Activated T-helper 9 cell treated with anti-CD3 and anti-CD28 coated beads, Interleukin-2, amount 50 U/mL, for 16 hours (primary cell): Measurements from ENCODE around the gene STK24.
A peak's percentile ranks its signal among the peaks of the same experiment; 100 is the strongest.

Source experiments
- DNase-seq: peaks from one replicate; pipeline ENCODE4 v3.0.0-alpha.2; 2020; ENCODE audit warnings: low read depth

STK24 gene

DNA sequence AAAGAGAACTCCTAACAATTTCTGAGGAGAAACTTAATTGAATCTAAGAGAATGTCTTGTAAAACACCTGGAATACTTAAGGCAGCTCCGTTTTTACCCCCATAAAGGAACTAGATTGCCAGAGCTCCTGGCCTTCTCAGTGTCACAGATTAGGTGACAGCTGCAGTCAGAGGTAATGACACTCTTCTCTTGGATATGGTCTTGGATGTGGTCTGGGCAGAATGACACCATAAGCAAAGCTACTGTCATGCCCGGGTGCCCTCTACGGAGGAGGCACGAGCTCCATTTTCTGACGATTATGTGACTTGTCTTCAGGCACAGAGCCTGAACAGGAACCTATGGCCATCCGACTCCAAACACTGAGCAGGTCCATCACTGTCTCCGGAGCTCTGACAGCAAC, 46.7 kb downstream of the STK24 start:
- DNase-seq: no peak

DNA sequence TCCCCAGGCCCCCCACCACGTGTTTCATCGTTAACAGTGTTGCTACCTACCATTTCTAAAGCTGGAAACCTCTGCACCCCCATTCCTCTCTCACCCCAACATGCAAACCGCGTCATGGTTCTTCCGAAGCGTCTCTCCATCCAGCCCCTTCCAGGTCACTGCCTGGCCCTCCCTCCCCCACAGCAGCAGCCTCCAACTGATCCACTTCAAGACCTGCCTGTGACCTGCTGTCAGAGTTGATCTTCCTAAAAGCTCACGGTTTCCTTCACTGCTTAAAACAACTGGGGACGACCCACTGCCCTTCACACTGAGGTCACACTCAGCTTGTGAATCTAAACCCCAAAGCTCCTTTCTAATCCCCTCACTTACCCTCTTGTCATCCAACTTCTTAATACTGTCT, 47.7 kb downstream of the STK24 start:
- no peak for DNase-seq

DNA sequence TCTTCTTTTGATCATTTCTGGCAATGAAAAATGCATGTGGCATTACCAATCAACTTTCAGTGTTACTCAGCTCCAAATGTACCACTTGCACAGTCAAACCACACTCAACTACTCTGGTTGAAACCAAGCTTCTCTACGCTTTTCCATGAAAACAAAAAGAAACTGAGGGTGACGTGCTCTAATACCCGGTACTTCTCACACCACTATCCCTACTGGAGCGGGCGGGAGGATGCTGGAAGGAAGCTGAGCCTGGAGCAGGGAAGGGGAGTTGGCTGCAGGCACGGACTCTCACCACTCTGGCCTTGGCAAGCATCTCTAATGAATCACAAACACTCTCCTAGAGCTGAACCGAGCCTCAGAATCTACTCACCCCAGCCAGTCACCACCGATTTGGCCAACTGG, 48.2 kb downstream of the STK24 start:
- no peak for DNase-seq

DNA sequence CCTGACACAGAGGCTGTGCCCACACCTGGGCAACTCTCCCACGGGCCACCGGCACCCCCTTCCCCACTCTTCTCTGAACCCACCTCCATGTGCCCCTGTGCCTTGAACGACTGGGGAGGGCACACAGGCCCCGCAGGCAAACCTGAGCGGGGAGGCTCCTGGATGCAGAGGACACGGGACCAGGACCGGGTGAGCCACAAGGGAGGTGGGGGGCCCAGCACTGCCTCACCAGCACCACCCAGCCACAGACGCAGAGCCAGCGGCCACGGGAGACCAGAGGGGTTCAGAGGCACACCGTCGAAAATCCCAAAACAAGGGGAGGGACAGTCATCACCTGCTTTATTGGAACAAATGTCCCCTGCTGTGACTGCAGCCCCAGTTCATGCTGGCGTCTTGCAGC, 49.4 kb downstream of the STK24 start:
- no peak for DNase-seq

DNA sequence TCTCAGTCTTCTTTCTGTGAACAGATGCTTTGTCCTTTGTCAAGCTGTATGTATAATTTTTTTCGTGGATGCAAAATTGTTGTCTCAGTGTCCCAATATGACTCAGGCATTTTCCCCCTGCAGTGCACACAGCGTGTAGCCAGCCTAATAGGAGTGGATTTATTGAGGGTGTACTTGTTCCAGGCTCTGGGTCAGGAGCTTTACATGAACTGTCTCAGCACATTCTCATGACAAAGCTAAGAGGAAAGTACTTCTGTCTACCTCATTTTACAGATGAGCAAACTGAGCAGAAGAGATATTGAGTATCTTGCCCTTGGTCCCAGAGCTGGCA, 50.8 kb downstream of the STK24 start:
- no peak for DNase-seq

DNA sequence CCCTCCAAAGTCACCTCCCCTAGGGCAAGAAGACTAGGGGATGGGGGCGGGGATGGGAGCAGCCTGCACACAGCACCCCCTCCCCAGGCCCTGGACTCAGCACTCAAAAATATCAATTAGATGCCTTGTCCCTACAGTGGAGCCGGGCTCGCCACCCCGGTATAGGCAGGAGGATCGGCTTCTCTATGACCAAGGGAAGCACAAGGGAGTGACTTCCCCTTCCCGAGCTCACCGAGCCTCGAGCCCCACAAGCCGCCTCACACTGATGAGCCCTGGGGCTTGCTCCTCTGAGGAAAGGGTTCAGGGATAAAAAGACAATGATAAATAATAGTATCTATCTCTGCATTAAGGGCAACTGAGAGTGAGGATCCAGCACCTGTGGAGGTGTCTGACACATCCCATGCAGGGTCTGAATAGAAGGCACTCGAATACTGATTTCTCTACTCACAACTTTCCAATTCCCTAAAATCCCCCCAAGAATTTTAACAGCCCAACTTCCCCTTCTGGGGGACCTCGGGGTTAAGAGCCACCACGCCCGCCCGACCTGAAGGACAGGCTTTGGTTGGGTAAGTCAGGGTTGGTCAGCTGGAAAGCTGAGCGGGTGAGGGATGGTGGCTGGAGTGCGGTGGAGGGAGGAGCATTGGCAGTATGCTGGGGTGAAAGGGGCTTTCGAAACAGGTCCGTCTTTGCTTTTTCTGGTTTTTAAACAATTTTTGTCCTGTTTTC, 51.3 kb downstream of the STK24 start:
- DNase-seq: no peak

DNA sequence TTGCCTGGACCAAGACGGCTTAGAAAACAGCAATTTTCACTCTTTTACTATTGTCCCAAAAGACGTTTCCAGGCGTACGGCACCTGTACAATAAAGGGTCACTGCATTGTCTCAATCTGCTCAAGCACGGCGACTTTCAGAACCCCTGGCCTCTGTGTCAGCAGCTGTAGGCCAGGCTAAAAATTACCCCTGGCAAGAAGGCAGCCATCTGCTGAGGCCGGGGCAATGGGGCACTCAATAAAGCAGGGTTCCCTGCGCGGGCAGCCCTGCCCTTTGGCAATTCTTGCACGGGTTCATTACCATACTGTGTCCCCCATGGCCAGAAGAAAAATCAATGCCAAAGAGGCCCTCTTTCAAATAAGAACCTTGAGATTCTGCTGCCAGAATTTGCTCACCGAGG, 52.1 kb downstream of the STK24 start:
- no peak for DNase-seq

DNA sequence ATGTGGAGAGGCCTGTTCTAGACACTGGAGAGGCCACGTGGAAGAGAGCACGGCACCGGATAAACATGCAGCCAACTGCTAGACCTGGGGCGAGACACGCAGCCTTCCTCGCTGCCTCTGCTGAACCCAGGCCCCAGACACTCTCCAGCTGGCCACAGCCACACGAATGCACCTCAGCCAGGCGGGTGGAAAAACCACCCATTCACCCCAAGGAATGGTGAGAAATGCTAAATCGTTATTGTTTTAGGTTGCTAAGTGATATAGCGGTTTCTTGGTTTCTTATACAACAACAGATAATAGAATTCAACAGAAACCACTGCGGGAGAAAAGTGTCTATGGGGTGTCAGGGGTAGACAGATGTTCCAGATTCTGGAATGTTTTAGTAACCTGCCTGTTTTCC, 52.5 kb downstream of the STK24 start:
- DNase-seq: no peak

DNA sequence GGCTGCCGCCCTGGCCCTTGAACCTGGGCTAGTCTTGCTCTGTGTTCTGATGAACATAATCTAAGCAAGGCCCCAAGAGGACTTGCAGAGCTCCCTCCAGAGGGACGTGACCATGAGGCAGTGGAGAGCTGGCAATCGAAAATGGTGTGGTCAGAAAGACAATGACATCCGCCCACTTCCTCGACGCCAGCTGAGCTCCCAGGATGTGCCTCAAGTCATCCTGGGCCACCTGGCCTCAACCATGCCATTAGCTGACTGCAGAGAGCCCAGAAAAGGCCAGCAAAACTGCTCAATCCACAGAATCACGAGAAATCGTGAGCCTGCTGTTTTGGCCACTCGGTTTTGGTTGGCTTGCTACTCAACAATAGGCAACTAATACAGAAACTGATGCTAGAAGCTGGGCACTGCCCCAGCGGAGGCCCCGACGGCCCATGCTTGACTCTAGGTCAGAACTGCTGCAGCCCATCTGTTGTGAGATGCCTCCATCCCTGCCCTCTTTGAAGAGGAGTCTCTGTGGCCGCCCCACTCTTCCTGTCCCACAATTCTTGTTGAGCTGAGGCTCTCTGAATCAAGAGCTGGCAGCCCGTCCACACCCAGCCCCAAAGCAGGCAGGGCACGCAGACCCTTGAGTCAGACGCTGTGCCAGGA, 53.3 kb downstream of the STK24 start:
- no peak for DNase-seq

DNA sequence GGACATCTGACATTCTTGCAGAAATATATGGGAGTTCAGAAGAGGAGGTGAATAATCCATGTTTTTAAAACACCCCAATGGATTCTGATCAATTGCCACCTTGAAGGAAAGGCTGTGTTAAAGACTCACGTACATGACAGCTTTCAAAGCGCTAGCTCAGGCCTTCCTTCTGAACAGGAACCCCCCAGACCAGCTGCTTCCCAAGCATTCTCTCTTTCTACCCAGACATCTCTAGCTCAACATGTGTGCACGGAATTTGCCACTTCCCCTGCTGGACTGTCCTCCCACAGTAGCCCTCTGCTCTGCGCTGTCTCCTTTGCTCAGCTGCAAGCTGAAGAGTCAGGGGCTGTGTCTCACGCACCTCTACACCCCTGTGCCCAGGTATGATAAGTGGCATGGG, 54.5 kb downstream of the STK24 start:
- DNase-seq: no peak

DNA sequence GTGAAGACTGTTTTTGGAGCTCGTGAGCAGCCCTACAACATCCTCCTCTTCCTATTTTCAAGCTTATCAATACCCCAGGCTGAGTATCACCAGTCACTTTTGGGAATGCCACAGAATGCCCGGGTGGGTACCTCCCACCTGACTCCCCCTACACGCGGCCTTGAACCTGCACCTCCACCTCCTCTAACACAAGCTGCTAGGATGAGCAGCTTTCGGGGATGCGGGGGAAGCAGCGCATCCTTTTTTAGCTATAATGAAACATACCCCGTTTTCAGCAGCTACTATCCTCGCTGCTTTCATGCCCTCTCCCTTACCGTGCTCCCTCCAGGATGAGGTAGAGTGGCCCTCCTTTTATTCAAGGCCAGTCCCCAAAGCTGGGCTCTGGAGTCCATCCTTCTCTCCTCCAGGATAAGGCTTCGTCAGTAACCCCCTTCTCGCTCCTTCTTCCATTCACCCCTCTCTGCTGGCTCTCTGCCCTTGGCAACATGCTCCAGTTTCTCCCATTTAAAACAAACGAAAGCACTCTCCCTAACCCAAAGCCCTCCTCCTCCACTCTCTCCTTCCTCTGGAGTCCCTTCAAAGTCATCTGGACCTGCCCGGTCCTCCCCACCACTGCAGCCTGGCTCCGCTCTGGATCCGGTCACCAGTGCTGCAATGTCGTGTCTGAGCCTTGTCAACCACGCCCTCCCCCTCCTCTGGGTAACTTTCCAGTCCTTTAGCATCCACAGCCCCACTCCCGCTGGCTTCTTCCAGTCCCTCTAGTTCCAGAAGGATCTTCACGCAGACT, 55.3 kb downstream of the STK24 start:
- DNase-seq: no peak

DNA sequence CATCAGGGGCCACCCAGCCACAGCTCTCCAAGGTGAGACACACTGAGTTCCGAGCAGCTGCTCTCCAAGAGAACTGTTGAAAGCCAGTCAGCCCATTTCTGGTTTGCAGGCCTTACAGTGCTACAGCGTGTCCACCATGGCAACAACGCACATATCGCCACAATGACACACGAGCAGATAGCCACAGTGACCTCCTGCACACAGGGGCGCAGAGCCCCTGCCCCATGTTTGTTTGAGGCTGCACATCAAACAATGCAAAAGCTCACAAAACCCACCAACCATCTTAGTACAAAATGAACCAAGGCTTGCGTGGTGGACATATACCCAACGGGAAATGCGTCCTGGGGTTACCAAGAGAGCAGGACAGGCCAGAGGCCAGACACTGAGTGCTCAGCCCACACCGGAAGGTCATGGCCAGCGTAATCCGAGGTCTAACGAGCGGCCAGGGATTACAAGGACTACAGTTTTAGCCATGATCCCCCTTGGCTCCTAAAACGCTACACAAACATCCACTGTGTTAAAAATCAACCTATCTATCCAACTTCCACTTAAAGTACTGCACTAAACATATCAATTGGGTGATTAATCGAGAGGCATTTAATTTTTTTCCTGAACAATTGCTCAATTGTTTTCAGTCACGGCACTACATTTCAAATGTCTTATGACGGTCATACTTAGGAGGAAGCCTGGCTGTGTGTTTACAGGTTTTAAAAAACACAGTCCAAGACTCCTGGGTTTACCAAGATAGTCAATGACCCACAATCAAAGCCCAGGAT, 56.0 kb downstream of the STK24 start:
- DNase-seq: no peak

DNA sequence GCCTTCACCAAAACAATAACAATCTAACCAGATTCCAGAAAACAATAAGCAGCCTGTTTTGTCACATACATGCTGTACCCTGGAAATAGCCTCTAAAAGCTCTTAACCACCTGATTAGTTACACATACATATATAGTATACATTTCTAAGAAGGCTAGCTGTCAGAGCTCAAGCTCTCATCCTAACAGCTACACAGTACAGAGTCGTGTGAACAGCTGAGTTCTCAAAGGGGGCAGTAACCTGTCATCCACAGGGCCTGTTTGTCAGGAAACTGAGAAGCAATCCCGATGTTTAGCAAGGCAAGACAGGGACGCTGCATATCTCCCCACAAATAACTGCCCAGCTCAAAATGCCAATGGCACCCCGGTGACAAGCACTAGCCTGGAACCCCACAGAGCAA, 56.9 kb downstream of the STK24 start:
- no peak for DNase-seq

DNA sequence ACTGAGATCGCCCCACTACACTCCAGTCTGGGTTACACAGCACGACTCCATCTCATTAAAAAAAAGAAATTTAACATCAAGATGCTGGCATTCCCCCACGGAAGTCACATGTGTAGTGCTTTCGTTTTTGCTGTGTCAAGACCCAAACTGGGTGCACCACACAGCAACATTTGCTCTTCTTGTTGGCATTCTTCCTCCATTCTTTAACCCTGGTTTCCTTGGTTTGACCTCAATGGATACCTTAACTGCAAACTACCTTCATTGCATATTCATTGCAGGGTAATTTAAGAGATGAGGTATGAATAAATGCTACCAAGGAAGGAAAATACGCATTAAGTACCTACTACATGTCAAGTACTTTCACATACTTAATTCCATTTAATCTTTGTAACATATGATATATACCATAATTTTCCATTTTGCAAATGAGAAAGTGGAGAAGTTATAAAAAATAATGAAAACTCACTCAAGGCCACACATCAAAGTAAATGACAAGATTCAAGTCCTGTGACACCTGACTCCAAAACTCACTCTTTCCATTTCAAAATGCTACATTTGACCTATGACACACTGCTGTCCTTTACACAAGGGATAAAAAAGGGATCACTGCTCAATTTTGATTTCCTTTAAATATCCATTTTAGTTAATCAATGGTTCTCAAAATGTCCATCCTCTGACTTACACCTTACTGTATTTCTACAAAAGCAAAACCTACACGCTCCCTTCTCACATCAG, 59.2 kb downstream of the STK24 start:
- DNase-seq: peak; percentile 37

DNA sequence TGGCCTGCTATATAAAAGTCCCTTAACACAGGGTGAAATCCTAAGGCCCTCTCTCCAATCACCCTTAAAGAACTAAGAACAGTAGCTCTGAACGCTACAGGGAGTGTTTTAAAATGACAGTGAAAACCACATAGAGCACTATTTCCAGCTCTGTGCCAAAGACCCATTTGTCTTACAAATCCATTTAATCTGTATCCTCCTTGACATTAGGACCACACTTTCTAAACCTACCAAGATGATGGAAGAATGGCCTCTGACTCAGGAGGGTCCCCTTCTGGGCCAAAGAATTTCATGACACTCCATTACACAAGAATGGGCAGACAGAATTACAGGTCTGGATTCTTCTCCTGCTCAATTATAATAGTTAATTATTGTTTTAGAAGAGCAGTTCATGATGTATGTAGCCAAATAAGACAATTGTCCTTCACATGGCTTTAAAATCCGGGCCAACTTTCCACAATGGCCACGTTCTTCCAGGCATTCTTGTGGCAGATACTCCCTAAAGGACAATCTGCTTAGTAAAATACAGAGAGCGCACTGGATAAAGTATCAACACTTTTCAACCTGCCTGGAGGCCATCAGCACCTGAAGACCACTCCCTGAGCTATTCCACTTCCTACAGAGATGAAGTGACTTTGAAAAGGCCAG, 61.0 kb downstream of the STK24 start:
- DNase-seq: no peak

DNA sequence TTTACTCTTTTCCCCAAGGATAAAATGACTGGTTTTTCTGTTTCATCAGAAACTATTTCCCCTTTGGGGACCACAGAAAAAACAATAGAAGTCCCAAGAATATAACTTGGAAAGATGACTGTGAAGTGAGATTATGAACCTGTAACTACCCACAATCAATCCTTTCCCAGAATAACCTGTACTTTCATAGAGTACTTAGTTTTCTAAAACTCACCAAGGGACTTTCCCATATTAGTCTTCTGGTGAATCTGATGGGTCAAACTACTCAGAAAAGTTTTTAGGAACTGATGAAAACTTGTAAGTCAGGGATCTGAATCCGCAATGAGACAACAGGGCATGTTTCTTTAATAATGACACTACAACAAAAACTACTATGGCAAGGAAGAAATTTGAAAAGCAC, 62.6 kb downstream of the STK24 start:
- DNase-seq: no peak

DNA sequence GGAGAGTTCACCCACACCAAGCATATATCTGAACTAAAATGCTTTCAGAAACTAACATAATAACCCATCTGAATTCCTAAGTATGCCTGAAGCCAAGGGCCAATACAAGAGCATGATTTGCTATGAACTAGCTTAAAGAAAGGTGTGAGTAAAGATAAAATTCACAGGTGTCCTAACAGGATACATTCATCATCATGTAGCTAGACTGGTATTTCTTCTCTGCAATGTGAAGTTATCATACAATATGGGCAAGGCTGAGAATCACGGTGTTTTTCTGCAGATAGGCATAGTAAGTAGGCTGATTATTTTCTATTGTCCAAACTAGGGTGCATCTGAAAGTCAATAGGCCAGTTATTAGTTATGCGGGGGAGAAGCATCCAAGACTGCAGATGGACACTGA, 63.1 kb downstream of the STK24 start:
- DNase-seq: no peak

DNA sequence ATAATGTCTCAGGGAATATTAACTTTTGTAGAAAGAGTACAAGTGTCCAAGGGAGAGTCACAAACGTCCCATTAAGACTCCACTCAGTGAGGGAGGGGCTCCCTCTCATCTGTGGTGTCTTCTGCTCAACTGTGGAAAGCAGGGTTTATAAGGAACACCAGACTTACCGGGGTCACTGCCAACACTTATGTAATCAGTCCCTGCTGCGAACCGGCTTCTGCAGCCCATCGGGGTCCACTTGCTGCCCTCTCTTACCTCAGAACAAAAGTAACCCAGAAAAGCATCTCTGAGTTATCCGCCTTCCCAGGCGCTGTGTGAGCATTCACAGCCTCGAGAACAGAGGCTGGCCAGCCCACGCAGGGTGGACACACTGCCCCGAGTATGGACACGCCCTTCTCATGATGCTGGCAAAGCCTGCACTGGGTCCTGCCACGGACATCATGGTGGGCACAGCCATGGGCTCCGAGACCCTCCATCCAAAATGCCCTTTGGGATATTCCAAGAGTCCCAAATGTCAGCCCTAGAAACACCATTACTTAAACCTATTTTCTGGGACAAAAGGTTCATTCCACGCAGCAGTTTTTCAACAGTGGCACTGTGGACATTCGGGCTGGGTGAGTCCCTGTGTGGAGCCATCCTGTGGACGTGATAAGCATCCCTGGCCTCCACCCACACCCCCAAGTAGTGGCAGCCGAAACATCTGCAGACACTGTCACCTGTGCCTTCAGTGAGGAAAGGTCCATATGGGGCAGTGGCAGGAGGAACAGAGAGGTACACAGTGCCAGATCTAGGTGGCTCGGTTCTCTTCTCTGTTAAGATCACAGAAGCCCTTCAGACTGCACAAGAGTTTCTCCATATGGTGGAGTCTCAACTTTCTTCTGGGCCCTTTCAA, 63.9 kb downstream of the STK24 start:
- DNase-seq: no peak

DNA sequence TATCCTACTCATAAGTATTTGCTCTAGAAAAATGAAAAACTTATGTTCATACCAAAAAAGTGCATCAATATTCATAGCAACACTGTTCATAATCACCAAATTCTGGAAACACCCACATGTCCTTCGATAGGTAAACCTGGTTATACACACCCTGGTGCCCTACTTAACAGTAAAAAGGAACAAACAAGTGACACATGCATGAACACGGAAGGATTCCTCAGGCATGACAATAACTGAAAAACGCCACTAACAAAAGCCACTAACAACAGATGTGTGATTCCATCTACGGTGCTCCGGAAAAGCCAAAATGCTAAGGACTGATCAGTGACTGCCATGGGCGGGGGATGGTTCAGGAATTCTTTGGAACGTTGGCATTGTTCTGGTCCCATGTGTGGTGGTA, 65.5 kb downstream of the STK24 start:
- DNase-seq: no peak

DNA sequence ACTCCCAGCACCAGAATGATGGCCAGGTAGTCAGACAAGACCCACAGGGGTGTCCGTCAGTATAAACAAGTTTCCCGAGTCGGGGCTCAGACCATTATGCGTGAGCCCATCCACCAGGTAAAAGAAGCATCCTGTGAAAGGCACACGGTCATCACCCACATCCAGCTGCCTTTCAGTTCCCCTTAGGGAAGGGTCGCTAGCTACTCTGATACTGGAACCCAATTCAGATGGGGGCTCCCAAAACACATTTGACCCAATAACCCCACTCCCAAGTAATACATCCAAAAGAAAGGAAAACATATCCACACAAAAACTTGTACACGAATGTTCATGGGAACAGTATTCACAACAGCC, 66.8 kb downstream of the STK24 start:
- DNase-seq: no peak
